Measurements from ENCODE around the gene MYO18B. TPM values are rescaled to one million over a fixed set of nuclear protein-coding genes. Genes with fewer than 3 reads are reported as not detected.

Gene MYO18B
- total and polyA plus RNA-seq, 2 donors (not counting 1 experiment from before 2014, with no cell fraction given), result 0.15 TPM; not detected in 1

GRCh38 chr22:26043031-26043430 lies 301.0 kb downstream of the MYO18B start:
- Histone ChIP-seq H3K4me2 (replicated peaks; ENCODE audit: low read depth, low read length, poor library complexity, severe bottlenecking) (no peak overlapping the region), H3K27me3 (replicated peaks in 1 of 4; ENCODE audit: control extremely low read depth in 1 of 4, control insufficient read depth in 3 of 4, insufficient read depth in 4 of 4, low read length in 3 of 4) (peaks cover 0 to 2% (median under 1%) of the 10 kb centered on the region in 4 experiments), H3K27ac (ENCODE audit: low read length in 2 of 2) (no peak overlapping the region), H3K4me1 (ENCODE audit: control insufficient read depth in 2 of 2, insufficient read depth in 2 of 2, low read length in 2 of 2) (no peaks in the 10 kb centered on the region), H4K20me1 (ENCODE audit: control insufficient read depth, insufficient read depth, low read length, poor library complexity, severe bottlenecking) (no peaks in the 10 kb centered on the region), H3K9ac (ENCODE audit: low read length) (no peak overlapping the region), H3K79me2 (ENCODE audit: control insufficient read depth, insufficient read depth, low read length) (no peaks in the 10 kb centered on the region), H3K9me3 (ENCODE audit: control extremely low read depth in 1 of 3, control insufficient read depth in 2 of 3, insufficient read depth in 1 of 3, low read length in 2 of 3) (no peaks in the 10 kb centered on the region), H2AFZ (ENCODE audit: insufficient read depth, low read depth, low read length, poor library complexity, severe bottlenecking) (no peak overlapping the region), H3K4me3 (ENCODE audit: control extremely low read depth in 1 of 5, extremely low read depth in 1 of 5, insufficient read depth in 1 of 5, low read depth in 2 of 5, low read length in 4 of 5) (no peak overlapping the region), H3K36me3 (replicated peaks in 1 of 2; ENCODE audit: control extremely low read depth in 1 of 2, control insufficient read depth in 1 of 2, extremely low read depth in 1 of 2, insufficient read depth in 2 of 2, low read length in 1 of 2) (no peaks in the 10 kb centered on the region)
- peaks cover 23% of the 10 kb centered on the region for H3K27me3 Mint-ChIP-seq
- no CpG with 5 or more reads among the region's 2 CpGs for WGBS (ENCODE audit: insufficient coverage)
- ChIA-PET CTCF (no interaction called here), POLR2A (no interaction called here)
- H3K27ac Mint-ChIP-seq, result no peak overlapping the region
- DNase-seq (no peak), ATAC-seq (ENCODE audit: low read depth) (no peak)
- no peaks in the 10 kb centered on the region for H3K4me1 Mint-ChIP-seq
- no peak overlapping the region for H3K4me3 Mint-ChIP-seq
- no peaks in the 10 kb centered on the region for H3K9me3 Mint-ChIP-seq (ENCODE audit: insufficient read depth)
- TF ChIP-seq, protein P1, sequence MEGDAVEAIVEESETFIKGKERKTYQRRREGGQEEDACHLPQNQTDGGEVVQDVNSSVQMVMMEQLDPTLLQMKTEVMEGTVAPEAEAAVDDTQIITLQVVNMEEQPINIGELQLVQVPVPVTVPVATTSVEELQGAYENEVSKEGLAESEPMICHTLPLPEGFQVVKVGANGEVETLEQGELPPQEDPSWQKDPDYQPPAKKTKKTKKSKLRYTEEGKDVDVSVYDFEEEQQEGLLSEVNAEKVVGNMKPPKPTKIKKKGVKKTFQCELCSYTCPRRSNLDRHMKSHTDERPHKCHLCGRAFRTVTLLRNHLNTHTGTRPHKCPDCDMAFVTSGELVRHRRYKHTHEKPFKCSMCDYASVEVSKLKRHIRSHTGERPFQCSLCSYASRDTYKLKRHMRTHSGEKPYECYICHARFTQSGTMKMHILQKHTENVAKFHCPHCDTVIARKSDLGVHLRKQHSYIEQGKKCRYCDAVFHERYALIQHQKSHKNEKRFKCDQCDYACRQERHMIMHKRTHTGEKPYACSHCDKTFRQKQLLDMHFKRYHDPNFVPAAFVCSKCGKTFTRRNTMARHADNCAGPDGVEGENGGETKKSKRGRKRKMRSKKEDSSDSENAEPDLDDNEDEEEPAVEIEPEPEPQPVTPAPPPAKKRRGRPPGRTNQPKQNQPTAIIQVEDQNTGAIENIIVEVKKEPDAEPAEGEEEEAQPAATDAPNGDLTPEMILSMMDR (IDR thresholded peaks at IDR 0.05), result no peak
- no peak for TF ChIP-seq EZH2 (IDR thresholded peaks at IDR 0.05; ENCODE audit: borderline replicate concordance, insufficient read depth, low read depth, low read length, poor library complexity, severe bottlenecking)
- intact Hi-C loops (cut with micrococcal nuclease), result no loop called here

GRCh38 chr22:26045051-26045450 lies 303.1 kb downstream of the MYO18B start:
- no CpG with 5 or more reads among the region's 2 CpGs for WGBS (ENCODE audit: insufficient coverage)
- Mint-ChIP-seq H3K4me1 (no peaks in the 10 kb centered on the region), H3K4me3 (no peak overlapping the region), H3K9me3 (ENCODE audit: insufficient read depth) (no peaks in the 10 kb centered on the region), H3K27ac (no peak overlapping the region), H3K27me3 (peaks cover 26% of the 10 kb centered on the region)
- no peaks in the 10 kb centered on the region for H3K4me1 ChIP-seq (ENCODE audit: control insufficient read depth in 2 of 2, insufficient read depth in 2 of 2, low read length in 2 of 2)
- ChIA-PET POLR2A (no interaction called here), CTCF (no interaction called here)
- DNase-seq (no peak), ATAC-seq (ENCODE audit: low read depth) (no peak)
- H3K9ac ChIP-seq (ENCODE audit: low read length), result no peak overlapping the region
- no peaks in the 10 kb centered on the region for H3K79me2 ChIP-seq (ENCODE audit: control insufficient read depth, insufficient read depth, low read length)
- intact Hi-C loops (cut with micrococcal nuclease), result no loop called here
- no peaks in the 10 kb centered on the region for H4K20me1 ChIP-seq (ENCODE audit: control insufficient read depth, insufficient read depth, low read length, poor library complexity, severe bottlenecking)
- H3K4me2 ChIP-seq (replicated peaks; ENCODE audit: low read depth, low read length, poor library complexity, severe bottlenecking), result no peak overlapping the region
- TF ChIP-seq, protein P1 (IDR thresholded peaks at IDR 0.05), result no peak
- no peak for TF ChIP-seq EZH2 (IDR thresholded peaks at IDR 0.05; ENCODE audit: borderline replicate concordance, insufficient read depth, low read depth, low read length, poor library complexity, severe bottlenecking)
- H3K27me3 ChIP-seq (replicated peaks in 1 of 4; ENCODE audit: control extremely low read depth in 1 of 4, control insufficient read depth in 3 of 4, insufficient read depth in 4 of 4, low read length in 3 of 4), result peaks cover 0 to 2% (median under 1%) of the 10 kb centered on the region in 4 experiments
- H3K9me3 ChIP-seq (ENCODE audit: control extremely low read depth in 1 of 3, control insufficient read depth in 2 of 3, insufficient read depth in 1 of 3, low read length in 2 of 3), result no peaks in the 10 kb centered on the region
- H2AFZ ChIP-seq (ENCODE audit: insufficient read depth, low read depth, low read length, poor library complexity, severe bottlenecking), result no peak overlapping the region
- no peaks in the 10 kb centered on the region for H3K36me3 ChIP-seq (replicated peaks in 1 of 2; ENCODE audit: control extremely low read depth in 1 of 2, control insufficient read depth in 1 of 2, extremely low read depth in 1 of 2, insufficient read depth in 2 of 2, low read length in 1 of 2)
- H3K27ac ChIP-seq (ENCODE audit: low read length in 2 of 2), result no peak overlapping the region
- no peak overlapping the region for H3K4me3 ChIP-seq (ENCODE audit: control extremely low read depth in 1 of 5, extremely low read depth in 1 of 5, insufficient read depth in 1 of 5, low read depth in 2 of 5, low read length in 4 of 5)
